Mesothelial cell of epicardium (in vitro differentiated cells): ENCODE measurements around the gene PDE6B. TPM values are rescaled to one million over a fixed set of nuclear protein-coding genes. Genes with fewer than 3 reads are reported as not detected.

Experiments used
- DNase-seq, 2 experiments: peaks; one replicate each; pipeline ENCODE4 v3.0.0; 2021; ENCODE audit warnings: low spot score in 2 of 2; ENCODE audit not compliant: unreplicated experiment in 2 of 2
- H3K27ac Mint-ChIP-seq: 2 replicates; pipeline ENCODE4 v1.8.0; 2021; ENCODE audit warnings: mixed read lengths
- H3K27me3 Mint-ChIP-seq: 2 replicates; pipeline ENCODE4 v1.8.0; 2021; ENCODE audit warnings: low read depth, mixed read lengths
- H3K36me3 Mint-ChIP-seq: 2 replicates; pipeline ENCODE4 v1.8.0; 2021; ENCODE audit warnings: mixed read lengths
- H3K4me1 Mint-ChIP-seq: 2 replicates; pipeline ENCODE4 v1.8.0; 2021; ENCODE audit warnings: mixed read lengths
- H3K4me3 Mint-ChIP-seq: 2 replicates; pipeline ENCODE4 v1.8.0; 2021; ENCODE audit warnings: mild to moderate bottlenecking, moderate library complexity, mixed read lengths
- H3K9me3 Mint-ChIP-seq: 2 replicates; pipeline ENCODE4 v1.8.0; 2021; ENCODE audit warnings: mixed read lengths
- total RNA-seq: library from RNA; stranded (reverse); gene quantifications from 3 replicates; pipeline ENCODE4 v1.2.1, GENCODE V29; 2021
- TF ChIP-seq, protein P1 (sequence below): fragments of 200-600 bp; sonication (generic); IDR thresholded peaks from one replicate; pipeline ENCODE4 v1.5.0; 2021; ENCODE audit warnings: antibody characterized with exemption; ENCODE audit not compliant: unreplicated experiment

The PDE6B gene
- total RNA-seq, 1 donor from 2014 or later: 11.6 TPM

DNA sequence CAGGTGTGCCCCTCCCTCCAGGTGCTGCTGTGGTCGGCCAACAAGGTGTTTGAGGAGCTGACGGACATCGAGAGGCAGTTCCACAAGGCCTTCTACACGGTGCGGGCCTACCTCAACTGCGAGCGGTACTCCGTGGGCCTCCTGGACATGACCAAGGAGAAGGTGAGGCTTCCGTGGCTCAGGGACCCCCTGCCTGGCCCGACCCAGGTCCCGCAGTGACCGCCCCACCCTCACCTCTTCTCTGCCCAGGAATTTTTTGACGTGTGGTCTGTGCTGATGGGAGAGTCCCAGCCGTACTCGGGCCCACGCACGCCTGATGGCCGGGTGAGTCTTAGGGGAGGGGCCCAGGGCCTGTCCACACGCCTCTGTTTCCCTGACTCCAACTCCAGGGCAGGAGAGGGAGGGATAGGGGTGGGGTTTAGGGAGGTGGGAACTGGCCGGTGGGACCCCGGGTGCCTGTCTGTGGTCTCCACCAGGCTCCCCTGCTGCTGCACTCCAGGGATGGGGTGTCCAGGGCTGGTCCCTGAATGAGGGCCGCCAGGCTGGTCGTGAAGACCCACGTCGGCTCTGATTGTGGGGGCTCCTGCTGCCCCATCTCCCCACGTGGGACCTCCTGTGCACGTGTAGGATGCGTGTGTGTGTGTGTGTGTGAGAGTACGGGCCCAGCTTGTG, 28.6 kb downstream of the PDE6B start:
- H3K9me3 Mint-ChIP-seq: no peaks in the 10 kb centered on the region
- H3K27me3 Mint-ChIP-seq: peaks cover 2% of the 10 kb centered on the region
- peaks cover 4% of the 10 kb centered on the region for H3K4me1 Mint-ChIP-seq
- no peak for DNase-seq
- TF ChIP-seq, protein P1, sequence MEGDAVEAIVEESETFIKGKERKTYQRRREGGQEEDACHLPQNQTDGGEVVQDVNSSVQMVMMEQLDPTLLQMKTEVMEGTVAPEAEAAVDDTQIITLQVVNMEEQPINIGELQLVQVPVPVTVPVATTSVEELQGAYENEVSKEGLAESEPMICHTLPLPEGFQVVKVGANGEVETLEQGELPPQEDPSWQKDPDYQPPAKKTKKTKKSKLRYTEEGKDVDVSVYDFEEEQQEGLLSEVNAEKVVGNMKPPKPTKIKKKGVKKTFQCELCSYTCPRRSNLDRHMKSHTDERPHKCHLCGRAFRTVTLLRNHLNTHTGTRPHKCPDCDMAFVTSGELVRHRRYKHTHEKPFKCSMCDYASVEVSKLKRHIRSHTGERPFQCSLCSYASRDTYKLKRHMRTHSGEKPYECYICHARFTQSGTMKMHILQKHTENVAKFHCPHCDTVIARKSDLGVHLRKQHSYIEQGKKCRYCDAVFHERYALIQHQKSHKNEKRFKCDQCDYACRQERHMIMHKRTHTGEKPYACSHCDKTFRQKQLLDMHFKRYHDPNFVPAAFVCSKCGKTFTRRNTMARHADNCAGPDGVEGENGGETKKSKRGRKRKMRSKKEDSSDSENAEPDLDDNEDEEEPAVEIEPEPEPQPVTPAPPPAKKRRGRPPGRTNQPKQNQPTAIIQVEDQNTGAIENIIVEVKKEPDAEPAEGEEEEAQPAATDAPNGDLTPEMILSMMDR: no peak
- no peaks in the 10 kb centered on the region for H3K36me3 Mint-ChIP-seq
- H3K27ac Mint-ChIP-seq: no peak overlapping the region
- no peak overlapping the region for H3K4me3 Mint-ChIP-seq

DNA sequence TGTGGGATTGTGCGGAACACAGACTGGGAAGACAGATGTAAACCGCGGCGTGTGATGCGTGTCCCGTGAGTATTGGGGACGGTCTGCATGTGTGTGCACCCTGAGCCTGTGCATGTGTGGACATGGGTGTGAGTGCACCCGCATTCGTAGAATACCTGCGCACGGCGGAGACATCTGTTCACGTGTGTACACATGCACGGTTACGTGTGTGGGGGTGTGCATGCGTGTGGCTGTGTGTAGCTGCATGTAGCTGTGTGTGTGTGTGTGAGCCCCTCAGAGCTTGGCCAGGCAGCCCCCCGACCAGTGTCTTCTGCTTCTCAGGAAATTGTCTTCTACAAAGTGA, 29.1 kb downstream of the PDE6B start:
- no peak overlapping the region for H3K27ac Mint-ChIP-seq
- TF ChIP-seq, protein P1: no peak
- no peak overlapping the region for H3K4me3 Mint-ChIP-seq
- peaks cover 2% of the 10 kb centered on the region for H3K27me3 Mint-ChIP-seq
- H3K9me3 Mint-ChIP-seq: no peaks in the 10 kb centered on the region
- H3K36me3 Mint-ChIP-seq: no peaks in the 10 kb centered on the region
- peaks cover 4% of the 10 kb centered on the region for H3K4me1 Mint-ChIP-seq
- DNase-seq: no peak

DNA sequence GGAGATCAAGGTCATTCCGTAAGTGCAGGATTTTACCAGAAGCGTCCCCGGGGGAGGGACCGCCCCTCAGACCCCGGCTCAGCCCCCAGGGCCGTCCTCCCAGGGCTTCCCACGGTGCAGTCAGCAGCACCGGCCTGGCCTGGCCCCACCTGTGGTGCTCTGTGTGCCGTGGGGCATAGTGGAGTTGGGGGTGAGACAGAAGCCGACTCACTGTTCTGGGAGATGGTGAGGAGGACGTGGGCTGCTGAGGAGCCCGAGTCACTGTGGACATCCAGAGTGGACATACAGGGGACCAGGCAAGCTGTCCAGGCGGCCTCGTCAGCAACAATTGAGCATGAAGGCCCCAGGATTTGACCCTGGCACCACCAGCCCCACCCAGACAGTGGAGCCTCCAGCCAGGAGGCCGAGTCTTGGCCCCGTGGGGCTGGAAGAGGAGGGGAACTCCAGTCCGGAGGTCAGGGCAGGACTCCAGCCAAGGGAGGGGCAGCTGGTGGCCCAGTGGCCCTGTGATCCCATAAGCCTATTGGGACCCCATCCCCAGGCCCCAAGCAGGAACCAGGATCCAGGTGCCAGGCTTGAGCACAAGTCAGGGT, 29.6 kb downstream of the PDE6B start:
- peaks cover 2% of the 10 kb centered on the region for H3K27me3 Mint-ChIP-seq
- H3K9me3 Mint-ChIP-seq: no peaks in the 10 kb centered on the region
- peaks cover 1% of the 10 kb centered on the region for H3K36me3 Mint-ChIP-seq
- peaks cover 4% of the 10 kb centered on the region for H3K4me1 Mint-ChIP-seq
- H3K4me3 Mint-ChIP-seq: no peak overlapping the region
- DNase-seq: no peak
- H3K27ac Mint-ChIP-seq: no peak overlapping the region
- TF ChIP-seq, protein P1: no peak

DNA sequence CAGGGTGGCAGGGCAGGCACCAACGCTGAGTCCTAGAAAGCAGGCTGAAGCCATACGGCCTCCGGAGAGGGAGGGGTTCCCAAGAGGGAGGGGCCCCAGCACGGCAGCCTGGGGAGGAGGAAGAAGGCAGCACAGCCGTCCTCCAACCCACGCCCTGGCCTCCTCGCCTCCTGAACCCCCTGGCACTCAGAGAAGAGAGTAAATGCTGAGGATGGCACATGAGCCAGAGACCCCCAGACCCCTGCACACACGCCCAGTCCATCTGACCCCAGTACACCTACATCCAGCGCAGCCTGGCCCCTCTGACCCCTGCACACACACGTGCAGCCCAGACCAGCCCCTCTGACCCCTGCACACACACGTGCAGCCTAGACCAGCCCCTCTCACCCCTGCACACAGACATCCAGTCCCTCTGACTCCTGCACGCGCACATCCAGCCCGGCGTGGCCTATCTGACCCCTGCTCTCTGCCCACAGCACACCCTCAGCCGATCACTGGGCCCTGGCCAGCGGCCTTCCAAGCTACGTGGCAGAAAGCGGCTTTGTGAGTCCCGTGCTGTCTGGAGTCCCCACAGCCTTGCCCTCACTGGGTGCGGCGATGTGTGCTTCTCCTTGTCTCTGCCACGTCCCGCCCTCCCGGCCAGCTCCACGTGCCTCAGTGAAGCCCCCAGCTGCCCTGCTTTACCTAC, 30.2 kb downstream of the PDE6B start:
- H3K36me3 Mint-ChIP-seq: peaks cover 4% of the 10 kb centered on the region
- H3K9me3 Mint-ChIP-seq: no peaks in the 10 kb centered on the region
- DNase-seq: no peak
- peaks cover 4% of the 10 kb centered on the region for H3K4me1 Mint-ChIP-seq
- no peak overlapping the region for H3K27ac Mint-ChIP-seq
- H3K4me3 Mint-ChIP-seq: no peak overlapping the region
- H3K27me3 Mint-ChIP-seq: peaks cover 2% of the 10 kb centered on the region
- TF ChIP-seq, protein P1: no peak

DNA sequence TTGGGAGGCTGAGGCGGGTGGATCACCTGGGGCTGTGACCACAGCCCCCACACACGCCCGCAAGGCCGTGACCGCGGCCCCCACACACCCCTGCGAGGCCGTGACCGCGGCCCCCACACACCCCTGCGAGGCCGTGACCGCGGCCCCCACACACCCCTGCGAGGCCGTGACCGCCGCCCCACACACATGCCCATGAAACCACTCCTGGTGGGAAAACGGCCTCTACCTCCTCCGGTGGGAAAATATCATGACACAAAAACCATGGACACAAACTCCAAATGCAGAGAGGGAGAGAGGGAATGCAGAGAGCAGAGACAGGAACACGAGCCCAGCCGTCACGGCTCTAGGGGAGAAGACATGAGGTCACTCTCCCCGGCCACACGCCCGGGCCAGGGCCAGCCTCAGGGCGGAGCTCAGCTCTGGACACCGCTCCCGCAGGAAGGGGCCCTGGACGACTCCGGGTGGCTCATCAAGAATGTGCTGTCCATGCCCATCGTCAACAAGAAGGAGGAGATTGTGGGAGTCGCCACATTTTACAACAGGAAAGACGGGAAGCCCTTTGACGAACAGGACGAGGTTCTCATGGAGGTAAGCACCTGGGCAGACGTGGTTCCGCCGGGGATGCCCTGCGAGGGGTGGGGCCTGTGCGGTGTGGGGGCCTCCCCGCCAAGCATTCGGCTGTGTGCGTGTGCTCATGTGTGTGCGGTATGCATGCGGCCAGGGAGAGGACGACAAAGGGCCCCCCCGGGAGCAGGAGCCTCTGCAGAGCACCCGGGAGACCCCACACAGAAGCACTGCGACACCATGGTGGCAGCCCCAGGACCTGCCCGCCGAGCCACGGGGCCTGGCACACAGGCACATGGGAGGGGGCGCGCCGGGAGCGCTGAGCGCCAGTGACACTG, 31.3 kb downstream of the PDE6B start:
- Mint-ChIP-seq H3K27me3 (peaks cover 2% of the 10 kb centered on the region), H3K36me3 (peaks cover 9% of the 10 kb centered on the region), H3K4me3 (no peak overlapping the region), H3K4me1 (peaks cover 4% of the 10 kb centered on the region), H3K27ac (peak overlapping the region; percentile 39), H3K9me3 (no peaks in the 10 kb centered on the region)
- TF ChIP-seq, protein P1: no peak
- DNase-seq: no peak
